KOPT-K1 (cell line): ENCODE results near the gene KIAA0319L.

Source experiments
- H3K27ac ChIP-seq: fragments of 200-600 bp; sonication (generic); 2 replicates; pipeline ENCODE4 v1.5.1; 2016; ENCODE audit warnings: antibody characterized with exemption, mild to moderate bottlenecking, low read depth, low read length; ENCODE audit not compliant: poor library complexity, severe bottlenecking
- H3K36me3 ChIP-seq: fragments of 200-600 bp; sonication (generic); 2 replicates; pipeline ENCODE4 v1.5.1; 2017; ENCODE audit warnings: antibody characterized with exemption, mild to moderate bottlenecking, low read length, moderate library complexity; ENCODE audit not compliant: insufficient read depth
- H3K9me3 ChIP-seq: fragments of 200-600 bp; sonication (generic); 2 replicates; pipeline ENCODE4 v1.5.1; 2017; ENCODE audit warnings: antibody characterized with exemption, low read length, mild to moderate bottlenecking; ENCODE audit not compliant: insufficient read depth, poor library complexity, severe bottlenecking

KIAA0319L gene

GRCh38 chr1:35561297-35561971 is 4.2 kb upstream of the KIAA0319L start:
- Histone ChIP-seq H3K36me3 (peaks cover 42% of the 10 kb centered on the region), H3K27ac (no peak overlapping the region), H3K9me3 (no peaks in the 10 kb centered on the region)

GRCh38 chr1:35560256-35561225 is 3.3 kb upstream of the KIAA0319L start:
- H3K36me3 ChIP-seq, result peaks cover 35% of the 10 kb centered on the region

GRCh38 chr1:35559317-35559944 is 2.2 kb upstream of the KIAA0319L start:
- Histone ChIP-seq H3K9me3 (no peaks in the 10 kb centered on the region), H3K36me3 (peaks cover 27% of the 10 kb centered on the region), H3K27ac (no peak overlapping the region)

More at GRCh38 chr1:35560256-35561225, 3.3 kb upstream of the KIAA0319L start:
- Histone ChIP-seq H3K27ac (no peak overlapping the region), H3K9me3 (no peaks in the 10 kb centered on the region)

- peaks cover 28% of the 10 kb centered on the region for H3K36me3 ChIP-seq
- peak overlapping the region; percentile 92 for H3K27ac ChIP-seq
- no peaks in the 10 kb centered on the region for H3K9me3 ChIP-seq
These were observed 1.4 kb upstream of the KIAA0319L start for GRCh38 chr1:35558374-35559316.

- H3K27ac ChIP-seq, result peak within 1 kb of the TSS; percentile 92
- H3K9me3 ChIP-seq, result no peaks in the 10 kb centered on the region
- peaks cover 33% of the 10 kb centered on the region for H3K36me3 ChIP-seq
These were observed 589 bp upstream of the KIAA0319L start, which contains the start of gene NCDN for GRCh38 chr1:35557611-35558373. Gene NCDN, plus strand, starts transcription at chr1:35557799. Its CDS starts 392 bp downstream, at chr1:35558191.

- Histone ChIP-seq H3K36me3 (peaks cover 32% of the 10 kb centered on the region), H3K9me3 (no peaks in the 10 kb centered on the region), H3K27ac (peak overlapping the region; percentile 92)
These were observed 602 bp downstream of the KIAA0319L start for GRCh38 chr1:35556484-35557117.

GRCh38 chr1:35555601-35556477 is 1.4 kb downstream of the KIAA0319L start:
- Histone ChIP-seq H3K36me3 (peaks cover 32% of the 10 kb centered on the region), H3K9me3 (no peaks in the 10 kb centered on the region), H3K27ac (peak overlapping the region; percentile 92)

- Histone ChIP-seq H3K27ac (no peak overlapping the region), H3K9me3 (no peaks in the 10 kb centered on the region), H3K36me3 (peaks cover 37% of the 10 kb centered on the region)
These were observed 2.0 kb downstream of the KIAA0319L start for GRCh38 chr1:35555212-35555584.

- Histone ChIP-seq H3K36me3 (peaks cover 42% of the 10 kb centered on the region), H3K9me3 (no peaks in the 10 kb centered on the region), H3K27ac (no peak overlapping the region)
These were observed 2.7 kb downstream of the KIAA0319L start for GRCh38 chr1:35554266-35555211.

GRCh38 chr1:35553851-35554250 is 3.4 kb downstream of the KIAA0319L start:
- H3K9me3 ChIP-seq, result no peaks in the 10 kb centered on the region
- H3K36me3 ChIP-seq, result peaks cover 48% of the 10 kb centered on the region
- no peak overlapping the region for H3K27ac ChIP-seq

GRCh38 chr1:35546614-35547013 is 10.6 kb downstream of the KIAA0319L start:
- Histone ChIP-seq H3K27ac (no peak overlapping the region), H3K36me3 (peaks cover 76% of the 10 kb centered on the region), H3K9me3 (no peaks in the 10 kb centered on the region)

GRCh38 chr1:35544976-35545375 is 12.2 kb downstream of the KIAA0319L start:
- H3K27ac ChIP-seq, result no peak overlapping the region
- H3K9me3 ChIP-seq, result no peaks in the 10 kb centered on the region
- H3K36me3 ChIP-seq, result peaks cover 66% of the 10 kb centered on the region
